NCI-H1092 treated with DMSO at 0.1 percent for 48 hours (cell line): ENCODE results near the gene CTNNA1.
A peak's percentile ranks its signal among the peaks of the same experiment; 100 is the strongest.
"Not testable (repeated sequence)": the region's sequence is repeated elsewhere in the genome, so short reads cannot be mapped to it uniquely, and the experiment has no call there.

Source experiments
- DNase-seq: peaks from one replicate; lab custom pipeline; 2025; lab: John Stamatoyannopoulos, UW

CTNNA1 gene

DNA sequence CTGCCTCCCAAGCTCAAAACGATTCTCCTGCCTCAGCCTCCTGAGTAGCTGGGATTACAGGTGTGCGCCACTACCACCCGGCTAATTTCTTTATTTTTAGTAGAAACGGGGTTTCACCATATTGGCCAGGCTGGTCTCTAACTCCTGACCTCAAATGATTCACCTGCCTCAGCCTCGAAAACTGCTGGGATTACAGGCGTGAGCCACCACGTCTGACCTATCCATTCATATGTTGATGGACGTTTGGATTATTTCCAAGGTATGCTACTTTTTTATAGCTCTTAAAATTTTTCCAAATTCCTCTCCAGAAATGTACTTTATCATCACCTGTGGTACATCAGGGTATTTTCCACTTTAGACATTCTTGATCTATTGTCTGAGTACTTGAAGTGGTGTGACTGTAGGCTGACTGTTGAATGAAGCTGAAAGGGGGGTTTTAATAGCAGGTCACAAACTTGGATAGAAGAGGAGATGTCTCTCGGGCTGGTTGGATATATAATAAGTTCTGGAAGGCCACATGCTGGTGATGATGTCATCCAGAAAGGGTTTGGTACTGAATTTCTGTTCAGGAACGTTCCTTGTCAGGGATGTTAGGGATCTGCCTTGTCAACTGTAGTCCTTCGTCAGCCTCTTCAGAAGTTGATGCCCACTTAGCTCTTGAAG is 7.4 kb downstream of the CTNNA1 start:
- no peak for DNase-seq

DNA sequence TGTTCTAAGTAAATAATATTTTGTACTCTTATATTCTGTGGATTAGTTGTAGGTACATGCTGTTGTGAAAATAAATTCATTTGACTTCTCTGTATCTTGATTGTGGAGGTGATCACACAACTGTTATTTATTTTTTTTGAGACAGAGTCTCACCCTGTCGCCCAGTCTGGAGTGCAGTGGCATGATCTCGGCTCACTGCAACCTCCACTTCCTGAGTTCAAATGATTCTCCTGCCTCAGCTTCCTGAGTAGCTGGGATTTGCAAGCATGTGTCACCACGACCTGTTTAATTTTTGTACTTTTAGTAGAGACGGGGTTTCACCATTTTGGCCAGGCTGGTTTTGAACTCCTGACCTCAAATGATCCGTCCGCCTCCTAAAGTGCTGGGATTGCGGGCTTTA is 7.9 kb downstream of the CTNNA1 start:
- not testable (repeated sequence) for DNase-seq

DNA sequence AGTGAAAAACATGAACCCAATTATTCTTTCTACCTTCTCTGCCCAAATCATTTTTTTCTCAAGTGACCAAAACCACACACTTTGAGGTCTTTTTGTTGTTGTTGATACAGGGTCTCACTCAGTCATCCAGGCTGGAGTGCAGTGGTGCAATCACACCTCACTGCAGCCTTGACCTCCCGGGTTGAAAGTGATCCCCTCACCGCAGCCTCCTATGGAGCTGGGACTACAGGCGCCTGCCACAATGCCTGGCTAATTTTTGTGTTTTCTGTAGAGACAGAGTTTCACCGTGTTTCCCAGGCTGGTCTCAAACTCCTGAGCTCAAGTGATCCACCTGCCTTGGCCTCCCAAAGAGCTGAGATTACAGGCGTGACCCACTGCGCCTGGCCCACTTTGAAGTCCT is 8.4 kb downstream of the CTNNA1 start:
- not testable (repeated sequence) for DNase-seq

GRCh38 chr5:138762110-138762509 is 8.9 kb downstream of the CTNNA1 start:
- DNase-seq, result no peak

DNA sequence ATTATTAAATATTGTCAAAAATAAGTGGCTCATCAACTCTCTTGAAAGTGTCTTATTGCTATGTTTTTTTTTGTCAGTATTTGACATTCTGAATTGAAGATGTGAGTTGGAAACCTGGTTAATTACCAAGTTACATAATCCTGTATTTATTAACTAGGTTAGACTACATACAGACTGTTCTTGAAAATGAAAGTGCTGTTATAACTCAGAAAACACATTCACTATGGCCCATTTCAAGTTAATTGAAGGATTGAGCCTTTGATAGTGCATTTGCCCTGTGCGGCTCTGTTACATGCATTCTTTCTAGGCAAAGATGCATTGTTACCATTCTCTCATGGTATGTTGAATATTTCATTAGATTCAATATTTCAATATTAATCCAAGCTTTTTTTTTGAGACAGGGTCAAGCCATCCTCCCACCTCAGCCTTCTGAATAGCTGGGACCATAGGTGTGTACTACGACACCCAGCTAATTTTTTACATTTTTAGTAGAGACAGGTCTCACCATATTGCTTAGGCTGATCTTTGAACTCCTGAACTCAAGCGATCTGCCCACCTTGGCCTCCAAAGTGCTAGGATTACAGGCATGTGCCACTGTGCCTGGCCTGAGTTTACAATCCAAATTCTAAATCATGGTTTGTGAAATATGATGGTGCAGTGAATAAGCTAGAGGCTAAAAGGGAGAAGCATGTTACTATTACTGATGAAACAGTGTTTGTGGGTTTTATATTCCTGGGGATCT is 10.0 kb downstream of the CTNNA1 start:
- no peak for DNase-seq

DNA sequence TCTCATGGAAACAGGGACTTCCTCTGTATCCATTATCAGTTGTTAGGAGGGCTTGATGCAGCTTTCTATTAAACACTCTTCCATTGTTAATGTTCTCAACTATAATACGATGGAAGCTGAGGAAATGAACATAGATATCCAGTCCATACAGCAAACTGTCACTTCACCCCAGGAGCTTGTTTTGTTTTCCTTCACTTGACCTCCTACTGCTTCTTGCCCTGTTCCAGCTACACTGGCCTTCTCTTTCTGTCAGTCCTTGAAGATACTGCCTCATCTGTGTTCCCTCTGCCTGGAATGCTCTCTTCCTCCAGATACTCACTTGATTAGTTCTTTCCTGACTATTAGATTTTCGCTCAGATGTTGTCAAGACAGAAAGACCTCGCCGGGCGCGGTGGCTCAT is 17.1 kb downstream of the CTNNA1 start:
- no peak for DNase-seq

- DNase-seq, result no peak
These were observed 17.8 kb downstream of the CTNNA1 start for GRCh38 chr5:138770977-138771376.

DNA sequence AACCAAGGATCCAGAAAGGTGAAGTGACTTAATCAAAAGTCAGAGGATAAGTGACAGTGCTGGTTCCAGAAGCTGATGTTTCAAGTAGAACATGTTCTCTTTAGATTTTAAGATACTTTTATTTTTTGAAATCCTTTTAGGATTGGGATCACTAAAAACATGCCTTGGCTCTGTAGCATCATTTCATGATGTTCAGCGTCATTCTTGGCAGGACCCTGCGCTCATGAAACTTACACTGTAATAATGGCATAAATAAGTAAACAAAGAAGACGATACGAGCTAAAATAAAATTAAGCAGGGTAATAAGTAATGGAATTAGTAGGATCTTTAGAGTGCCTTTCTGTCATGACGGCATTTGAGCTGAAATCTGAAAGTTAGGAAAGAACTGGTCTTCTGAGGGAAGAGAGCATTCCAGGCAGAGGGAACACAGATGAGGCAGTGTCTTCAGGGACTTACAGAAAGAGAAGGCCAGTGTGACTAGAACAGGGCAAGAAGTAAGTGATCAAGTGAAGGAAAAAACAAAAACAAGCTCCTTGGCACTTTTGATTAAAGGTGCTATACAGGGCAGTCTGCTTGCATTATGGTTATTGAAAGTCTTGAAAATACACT is 19.9 kb downstream of the CTNNA1 start:
- DNase-seq, result no peak

- not testable (repeated sequence) for DNase-seq
These were observed 20.4 kb downstream of the CTNNA1 start for GRCh38 chr5:138773624-138774023.

GRCh38 chr5:138775034-138775433 is 21.8 kb downstream of the CTNNA1 start:
- no peak for DNase-seq

DNA sequence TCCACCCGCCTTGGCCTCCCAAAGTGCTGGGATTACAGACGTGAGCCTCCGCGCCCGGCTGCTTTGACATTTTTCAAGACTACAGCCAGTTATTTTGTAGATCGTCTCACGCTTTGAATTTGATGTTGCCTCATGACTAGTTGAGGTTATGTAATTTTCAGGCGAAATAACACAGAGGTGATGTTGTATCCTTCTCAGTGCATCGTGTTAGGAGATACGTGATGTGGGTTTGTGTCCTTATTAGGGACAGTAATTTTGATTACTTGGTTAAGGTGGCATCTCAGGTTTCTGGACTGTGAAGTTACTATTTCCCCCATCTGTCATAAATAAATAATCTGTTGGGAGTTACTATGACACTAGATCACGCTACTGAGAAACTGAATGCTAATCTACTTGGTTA is 25.0 kb downstream of the CTNNA1 start:
- DNase-seq, result no peak

DNA sequence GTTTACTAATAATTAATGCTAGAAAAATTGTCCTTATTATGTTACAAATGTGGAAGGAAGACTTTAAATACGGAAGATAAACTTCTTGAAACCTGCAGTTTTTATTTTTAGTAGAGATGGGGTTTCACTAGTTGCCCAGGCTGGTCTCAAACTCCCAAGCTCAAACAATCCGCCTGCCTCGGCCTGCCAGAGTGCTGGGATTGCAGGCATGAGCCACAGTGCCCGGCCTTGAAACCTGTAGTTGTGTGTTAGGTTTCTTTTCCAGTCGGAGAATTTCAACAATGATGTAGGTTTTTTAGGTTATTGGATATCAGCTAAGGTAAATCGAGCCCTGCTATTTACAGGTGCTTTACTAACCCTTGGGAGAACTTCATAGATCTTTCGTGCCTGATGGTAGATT is 30.8 kb downstream of the CTNNA1 start:
- DNase-seq, result no peak

- no peak for DNase-seq
These were observed 31.4 kb downstream of the CTNNA1 start for GRCh38 chr5:138784590-138784989.

GRCh38 chr5:138789771-138790242 is 36.6 kb downstream of the CTNNA1 start:
- peak; percentile 7 for DNase-seq

DNA sequence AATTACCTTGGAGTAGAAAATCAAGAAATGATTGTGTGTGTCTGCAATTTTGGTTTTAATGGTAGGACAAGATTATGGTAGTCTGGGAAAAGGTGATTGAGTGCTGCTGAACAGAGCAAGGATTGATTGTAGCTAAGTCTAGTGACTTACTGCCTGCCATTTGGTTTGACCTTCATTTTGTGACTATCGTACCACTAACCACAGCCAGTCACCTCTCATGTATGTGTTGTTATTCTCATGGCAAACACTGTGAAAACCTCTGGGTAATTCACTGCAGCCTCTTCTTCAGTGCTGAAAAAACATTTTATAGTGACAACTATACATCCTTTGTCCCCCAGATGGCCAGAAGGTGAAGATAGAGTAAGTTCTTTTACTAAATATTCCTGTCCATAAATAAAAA is 37.5 kb downstream of the CTNNA1 start:
- DNase-seq, result no peak

DNA sequence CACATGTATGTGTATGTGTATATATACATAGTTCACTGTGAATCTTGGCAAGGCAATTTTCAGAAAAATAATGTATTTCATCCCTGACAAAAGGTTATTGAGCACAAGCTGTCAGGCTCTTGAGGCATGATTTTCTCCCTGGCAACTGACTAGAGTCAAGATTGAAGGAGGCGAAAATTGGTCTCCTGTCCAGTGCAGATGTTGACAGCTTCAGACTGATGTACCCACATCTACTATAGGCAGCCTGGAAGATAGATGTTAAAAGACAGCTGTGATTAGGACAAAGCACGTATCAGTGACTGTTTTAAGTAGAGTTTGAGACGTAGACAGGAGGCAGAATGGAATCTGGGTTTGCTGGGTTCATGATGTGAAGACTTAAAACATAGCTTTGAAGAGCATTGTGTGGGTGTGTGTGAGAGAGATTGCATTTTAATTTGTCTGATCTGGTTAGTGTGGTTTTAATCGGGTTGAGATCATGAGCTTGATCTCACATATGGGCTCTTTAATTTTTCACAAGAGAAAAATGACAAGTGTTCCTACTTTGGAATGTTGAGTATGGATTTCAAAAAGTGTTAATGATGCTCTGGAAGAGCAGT is 39.1 kb downstream of the CTNNA1 start:
- no peak for DNase-seq

DNA sequence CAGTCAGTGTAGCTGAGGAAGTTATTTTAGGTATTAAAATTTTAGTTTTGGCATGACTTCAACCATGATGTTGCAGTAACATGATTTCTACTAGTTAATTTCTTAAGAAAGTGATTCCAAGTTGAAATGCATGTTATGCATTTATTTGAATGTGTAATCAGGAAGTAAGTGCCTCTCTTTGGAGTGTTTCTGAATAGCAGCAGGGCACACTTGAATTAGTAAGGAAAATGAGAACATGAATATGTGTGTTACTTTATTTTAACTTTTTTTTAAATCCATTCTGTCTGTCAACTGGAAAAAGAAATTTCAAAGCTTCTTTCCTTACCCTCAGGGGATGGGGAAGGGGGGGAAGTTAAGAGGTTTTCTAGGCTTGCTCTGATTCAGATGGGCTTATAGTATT is 40.4 kb downstream of the CTNNA1 start:
- DNase-seq, result no peak

DNA sequence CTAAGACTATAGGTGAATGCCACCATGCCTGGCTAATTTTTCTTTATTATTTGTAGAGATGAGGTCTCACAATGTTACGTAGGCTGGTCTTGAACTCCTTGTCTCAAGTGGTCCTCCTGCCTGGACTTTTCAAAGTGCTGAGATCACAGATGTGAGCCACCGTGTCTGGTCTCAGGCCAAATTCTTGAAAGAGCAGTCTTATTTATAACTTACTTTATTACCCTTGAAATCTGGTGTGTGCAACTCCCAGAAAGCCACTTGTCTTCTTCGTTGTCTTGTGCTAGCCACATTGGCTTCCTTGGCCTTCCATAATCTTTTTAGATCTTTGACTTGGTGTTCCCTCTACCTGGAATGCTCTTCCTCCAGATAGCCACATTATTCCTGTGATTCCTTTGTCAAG is 50.1 kb downstream of the CTNNA1 start:
- no peak for DNase-seq

DNA sequence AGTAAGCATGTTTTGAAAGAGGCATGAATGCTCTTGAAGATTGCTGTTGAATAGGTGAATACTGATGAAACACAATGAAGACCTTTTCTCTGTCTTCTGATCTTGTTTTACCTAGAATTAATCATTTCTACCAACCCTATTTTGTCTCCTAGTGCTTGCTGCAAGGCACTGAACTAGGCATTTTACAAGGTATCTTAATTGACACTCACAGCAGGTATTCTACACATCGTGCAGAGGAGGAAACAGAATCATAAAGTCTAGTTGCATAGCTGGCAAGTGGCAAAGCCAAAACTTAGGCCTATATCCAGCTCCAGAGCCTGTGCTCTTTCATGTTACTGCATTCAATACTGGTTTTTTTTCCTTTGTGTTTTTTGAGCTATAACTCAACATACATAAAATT is 50.7 kb downstream of the CTNNA1 start:
- no peak for DNase-seq

DNA sequence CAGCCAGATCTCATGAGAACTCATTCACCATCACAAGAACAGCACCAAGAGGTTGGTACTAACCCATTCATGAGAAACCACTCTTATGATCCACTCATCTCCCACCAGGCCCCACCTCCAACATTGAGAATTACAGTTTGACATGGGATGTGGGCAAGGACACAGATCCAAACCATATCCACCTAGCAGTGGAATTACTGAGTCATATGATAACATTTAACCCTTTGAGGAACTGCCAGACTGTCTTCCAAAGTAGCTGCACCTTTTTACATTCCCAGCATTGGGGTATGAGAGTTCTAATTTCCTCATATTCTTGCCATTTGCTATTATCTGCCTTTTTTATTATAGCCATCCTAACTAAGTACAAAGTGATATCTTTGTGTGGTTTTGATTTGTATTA is 51.9 kb downstream of the CTNNA1 start:
- no peak for DNase-seq

GRCh38 chr5:138807182-138807581 is 54.0 kb downstream of the CTNNA1 start:
- no peak for DNase-seq

- DNase-seq, result no peak
These were observed 56.2 kb downstream of the CTNNA1 start for GRCh38 chr5:138809391-138809790.

DNA sequence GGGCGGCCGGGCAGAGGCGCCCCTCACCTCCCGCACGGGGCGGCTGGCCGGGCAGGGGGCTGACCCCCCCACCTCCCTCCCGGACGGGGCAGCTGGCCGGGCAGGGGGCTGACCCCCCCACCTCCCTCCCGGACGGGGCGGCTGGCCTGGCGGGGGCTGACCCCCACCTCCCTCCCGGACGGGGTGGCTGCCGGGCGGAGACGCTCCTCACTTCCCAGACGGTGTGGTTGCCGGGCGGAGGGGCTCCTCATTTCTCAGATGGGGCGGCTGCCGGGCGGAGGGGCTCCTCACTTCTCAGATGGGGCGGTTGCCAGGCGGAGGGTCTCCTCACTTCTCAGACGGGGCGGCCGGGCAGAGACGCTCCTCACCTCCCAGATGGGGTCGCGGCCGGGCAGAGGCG is 57.6 kb downstream of the CTNNA1 start:
- DNase-seq, result not testable (repeated sequence)
